DMS 273 (cell line): Measurements from ENCODE around the gene CIZ1.
"Not testable (repeated sequence)": the region's sequence is repeated elsewhere in the genome, so short reads cannot be mapped to it uniquely, and the experiment has no call there.

ENCODE experiments used
- DNase-seq: peaks from one replicate; lab custom pipeline; 2025; ENCODE audit not compliant: unreplicated experiment; lab: John Stamatoyannopoulos, UW

CIZ1 gene

DNA sequence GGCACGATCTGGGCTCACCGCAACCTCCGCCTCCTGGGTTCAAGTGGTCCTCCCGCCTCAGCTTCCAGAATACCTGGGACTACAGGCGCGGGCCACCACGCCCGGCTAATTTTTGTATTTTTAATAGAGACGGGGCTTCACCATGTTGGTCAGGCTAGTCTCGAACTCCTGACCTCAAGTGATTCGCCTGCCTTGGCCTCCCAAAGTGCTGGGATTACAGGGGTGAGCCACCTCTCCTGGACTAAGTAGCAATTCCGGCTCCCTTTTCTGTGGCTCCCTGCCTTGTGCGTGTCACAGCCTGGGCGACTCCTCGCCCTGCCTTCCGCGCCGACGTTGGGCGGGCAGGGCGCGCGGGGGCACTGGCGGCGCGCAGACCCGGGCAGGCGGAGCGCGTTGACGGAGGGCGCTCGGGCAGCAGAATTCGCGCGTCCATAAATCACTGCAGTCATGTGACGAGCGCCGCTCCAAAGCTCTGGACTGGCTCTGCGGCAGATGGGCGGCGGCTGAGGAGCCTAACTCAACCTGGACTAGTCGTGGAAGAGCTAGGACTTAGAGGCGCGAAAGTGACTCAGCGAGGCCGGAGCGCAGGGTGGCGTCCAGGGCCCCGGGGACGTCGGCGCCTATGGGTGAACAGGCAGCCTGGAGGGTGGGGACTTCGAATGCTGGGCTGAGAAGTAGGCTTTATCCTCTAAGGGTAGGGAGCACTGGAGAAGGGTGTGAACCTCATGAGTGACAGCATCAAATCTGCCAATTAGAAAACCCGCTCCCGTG lies 1.4 kb upstream of the CIZ1 start:
- peak; percentile 97 for DNase-seq

DNA sequence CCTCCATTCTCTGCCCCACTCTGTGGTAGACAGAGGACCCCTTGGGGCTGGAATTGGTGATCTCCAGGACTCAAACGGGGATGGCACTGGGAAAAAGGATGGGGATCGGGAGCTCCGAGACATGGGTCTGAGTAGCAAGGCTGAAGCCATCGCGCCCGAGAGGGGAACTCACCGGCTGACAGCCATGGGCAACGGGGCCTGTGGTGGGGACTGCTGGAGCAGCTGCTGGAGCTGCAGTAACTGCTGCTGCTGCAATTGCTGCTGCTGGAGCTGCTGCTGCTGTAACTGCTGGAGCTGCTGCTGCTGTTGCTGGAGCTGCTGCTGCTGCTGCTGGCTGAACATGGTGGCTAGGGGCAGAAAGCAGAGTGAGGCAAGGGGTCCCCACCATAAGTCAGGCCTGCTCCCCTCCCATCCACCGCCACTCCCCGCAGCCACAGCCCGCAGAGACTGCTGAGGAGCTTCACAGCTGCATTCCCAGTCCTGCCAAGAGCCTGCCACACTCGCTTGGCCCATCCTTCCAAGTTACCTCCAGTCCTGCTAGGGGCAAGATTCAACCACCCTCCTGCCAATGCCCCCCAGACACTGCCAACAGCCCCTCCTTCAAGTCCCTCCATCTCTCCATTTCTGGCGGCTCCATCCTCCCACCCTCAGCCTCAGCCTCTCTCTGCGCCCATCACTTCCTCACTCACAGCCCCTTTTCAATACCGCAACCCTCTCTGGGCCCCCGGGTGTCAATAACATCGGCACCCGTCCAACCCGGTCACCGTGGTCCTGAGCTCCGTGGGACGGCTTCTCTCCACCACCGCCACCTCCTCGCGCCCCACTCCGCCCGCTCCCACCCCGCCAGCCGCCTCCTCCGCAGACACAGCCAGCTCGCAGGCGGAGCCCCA lies 611 bp downstream of the CIZ1 start:
- DNase-seq: peak; percentile 47

- DNase-seq: peak; percentile 26
These were observed 1.4 kb downstream of the CIZ1 start for GRCh38 chr9:128190013-128190412.

DNA sequence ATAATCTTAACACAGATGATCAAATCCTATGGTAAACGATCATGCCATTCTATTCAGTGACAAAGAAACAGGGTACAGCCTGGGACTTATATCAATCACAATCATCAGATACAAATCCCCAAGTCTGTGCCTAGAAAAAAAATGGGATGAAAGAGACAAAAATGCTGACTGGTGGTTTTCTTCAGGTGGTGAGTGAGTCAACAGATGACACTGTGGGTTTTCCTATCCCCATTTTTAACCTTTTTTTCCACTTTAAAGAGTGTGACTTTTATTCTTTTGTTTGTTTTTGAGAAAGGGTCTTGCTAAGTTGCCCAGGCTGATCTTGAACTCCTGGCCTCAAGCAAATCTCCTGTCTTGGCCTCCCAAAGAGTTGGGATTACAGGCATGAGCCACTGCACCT lies 3.2 kb downstream of the CIZ1 start:
- DNase-seq: no peak

- DNase-seq: no peak
These were observed 4.0 kb downstream of the CIZ1 start for GRCh38 chr9:128187361-128187760.

- no peak for DNase-seq
These were observed 5.1 kb downstream of the CIZ1 start for GRCh38 chr9:128185979-128186965.

DNA sequence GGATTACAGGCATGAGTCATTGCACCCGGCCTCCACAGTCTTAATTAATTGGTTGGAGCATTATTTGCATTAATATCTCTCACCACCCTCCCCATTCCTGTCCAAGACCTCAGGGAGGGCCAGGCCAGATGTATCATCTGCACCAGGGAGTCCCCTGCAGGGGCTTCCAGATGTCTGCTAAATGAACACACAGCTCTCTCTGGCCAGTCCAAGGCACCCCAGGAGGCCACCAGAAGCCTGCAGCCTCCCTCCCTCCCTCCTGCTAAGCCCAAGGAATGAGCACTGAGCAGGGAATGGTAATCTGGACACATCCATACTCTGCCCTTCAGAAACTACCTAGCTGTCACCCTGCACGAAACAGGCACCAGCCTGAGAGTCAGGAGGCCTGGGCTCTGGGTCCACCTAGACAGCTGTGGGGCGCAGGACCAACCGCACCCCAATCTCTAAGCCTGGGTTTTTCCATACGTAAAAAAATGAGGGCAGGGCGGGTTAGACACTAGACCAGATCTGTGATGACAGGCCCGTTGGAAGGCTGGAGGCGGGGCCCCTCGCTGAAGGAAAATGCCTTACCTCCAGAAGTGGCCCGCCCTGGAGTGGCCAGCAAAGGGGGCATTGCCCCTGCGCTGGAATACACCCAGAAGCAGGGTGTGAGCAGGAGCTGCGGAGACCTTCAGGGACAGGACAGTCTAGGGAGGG lies 8.3 kb downstream of the CIZ1 start:
- peak; percentile 25 for DNase-seq

GRCh38 chr9:128181480-128181879 lies 9.9 kb downstream of the CIZ1 start:
- DNase-seq: not testable (repeated sequence)

DNA sequence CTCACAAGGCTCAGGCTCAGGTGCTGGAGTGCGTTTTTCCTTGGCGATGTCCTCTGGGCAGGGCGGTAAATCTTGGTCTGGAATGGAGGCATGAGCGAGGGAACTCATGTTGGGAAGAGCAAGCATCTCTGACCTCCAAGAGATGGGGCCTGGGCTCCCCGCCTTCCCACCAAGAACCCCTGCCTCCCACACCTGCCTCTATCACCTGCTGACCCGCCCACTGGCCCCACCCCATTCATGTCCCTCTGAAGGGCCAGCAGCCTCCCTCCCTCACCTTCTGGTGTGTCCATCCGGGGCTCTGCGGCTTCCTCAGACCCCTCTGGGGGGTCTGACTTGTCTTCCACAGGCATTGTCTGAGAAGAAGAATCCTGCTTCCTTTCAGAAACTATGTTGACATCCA lies 10.9 kb downstream of the CIZ1 start:
- DNase-seq: no peak

DNA sequence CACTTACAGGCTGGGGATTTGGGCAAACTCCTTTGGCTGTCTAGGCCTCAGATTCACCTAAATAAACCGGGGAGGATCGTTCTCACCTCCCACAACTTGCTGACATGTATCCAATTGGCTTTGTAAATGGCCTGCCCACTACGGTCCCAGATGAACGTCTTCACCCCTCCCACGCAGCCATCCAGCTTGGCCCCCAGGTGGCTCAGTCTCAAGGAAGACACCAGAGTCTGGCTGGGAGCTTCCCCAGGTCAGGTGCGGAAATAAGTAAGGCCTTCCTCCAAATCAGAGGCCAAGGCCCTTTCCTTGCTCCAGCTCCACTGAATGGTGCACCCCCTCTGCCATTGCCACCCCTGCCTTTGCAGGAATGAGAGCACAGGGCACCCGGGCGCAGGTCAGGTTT lies 11.4 kb downstream of the CIZ1 start:
- no peak for DNase-seq

- DNase-seq: no peak
These were observed 12.5 kb downstream of the CIZ1 start for GRCh38 chr9:128178806-128179431.

DNA sequence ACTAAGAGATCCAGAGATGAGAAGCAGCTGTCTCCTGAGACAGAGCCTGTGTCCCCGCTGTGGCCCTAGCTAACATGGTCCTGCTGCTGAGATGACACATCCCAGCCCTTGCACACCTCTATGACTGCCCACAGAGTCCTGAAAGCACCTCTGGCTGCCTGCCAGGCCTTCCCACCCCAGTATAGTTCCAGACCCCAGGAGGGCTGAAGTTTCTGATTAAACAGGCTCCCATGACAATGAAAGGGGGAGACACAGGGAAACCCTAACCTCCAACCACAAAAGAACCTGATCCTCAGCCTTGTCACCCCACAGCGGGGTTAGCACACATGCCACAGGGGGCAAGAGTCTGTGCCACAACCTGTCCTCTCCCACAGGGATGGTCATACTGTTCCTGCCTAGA lies 15.6 kb downstream of the CIZ1 start:
- no peak for DNase-seq

GRCh38 chr9:128175102-128175563 lies 16.2 kb downstream of the CIZ1 start:
- no peak for DNase-seq

- no peak for DNase-seq
These were observed 17.3 kb downstream of the CIZ1 start for GRCh38 chr9:128174062-128174461.

GRCh38 chr9:128169925-128170324 lies 21.4 kb downstream of the CIZ1 start:
- DNase-seq: peak; percentile 91

DNA sequence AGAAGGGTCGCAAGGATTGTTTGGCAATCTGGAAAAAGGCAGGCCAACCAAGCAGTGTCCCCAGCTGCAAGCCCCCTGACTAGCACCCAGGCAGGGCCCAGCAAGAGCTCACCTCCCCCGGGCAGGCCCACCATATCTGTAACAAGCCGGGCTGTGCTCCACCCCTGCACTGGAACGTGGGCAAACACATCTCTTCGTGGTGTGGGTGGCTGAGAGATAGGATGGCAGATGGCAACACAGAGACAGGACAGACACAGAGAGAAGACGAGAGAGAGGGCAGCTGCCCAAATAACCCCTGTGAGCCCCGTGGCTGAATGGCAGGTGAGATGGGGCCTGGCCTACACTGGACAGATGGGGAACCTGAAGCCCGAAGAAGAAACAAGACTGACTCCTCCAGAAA lies 21.9 kb downstream of the CIZ1 start:
- peak; percentile 80 for DNase-seq

- DNase-seq: peak; percentile 22
These were observed 22.6 kb downstream of the CIZ1 start for GRCh38 chr9:128168731-128169308.

- no peak for DNase-seq
These were observed 24.2 kb downstream of the CIZ1 start for GRCh38 chr9:128167209-128167608.

GRCh38 chr9:128166169-128166568 lies 25.2 kb downstream of the CIZ1 start:
- DNase-seq: no peak
